Esophagus squamous epithelium (tissue), 5 donors: ENCODE results near the gene KCNC3. TPM values are rescaled to one million over a fixed set of nuclear protein-coding genes. Genes with fewer than 3 reads are reported as not detected.
"Not testable (repeated sequence)": the region's sequence is repeated elsewhere in the genome, so short reads cannot be mapped to it uniquely, and the experiment has no call there.

ENCODE experiments used
- DNase-seq: peaks from one replicate; lab custom pipeline; 2025; lab: John Stamatoyannopoulos, UW
- H3K27ac ChIP-seq, 4 donors: fragments of 200-600 bp; sonication (generic); one replicate each; pipeline ENCODE4 v1.5.1; 2016 to 2019; ENCODE audit warnings: mild to moderate bottlenecking in 1 of 4
- H3K27me3 ChIP-seq, 4 donors: fragments of 200-600 bp; sonication (generic); 1 replicate in 3 of 4; 2 replicates in 1 of 4; pipeline versions ENCODE4 v1.5.1 to v1.6.0; 2017 to 2021; ENCODE audit warnings: antibody characterized with exemption in 1 of 4
- H3K36me3 ChIP-seq, 3 donors: fragments of 200-600 bp; sonication (generic); one replicate each; pipeline ENCODE4 v1.5.1; 2016 to 2019
- H3K4me1 ChIP-seq, 3 donors: fragments of 200-600 bp; sonication (generic); one replicate each; pipeline ENCODE4 v1.5.1; 2017 to 2019
- H3K4me3 ChIP-seq, 4 donors: fragments of 200-600 bp; sonication (generic); 1 replicate in 3 of 4; 2 replicates in 1 of 4; pipeline ENCODE4 v1.5.1; 2016 to 2019; ENCODE audit warnings: mild to moderate bottlenecking in 2 of 4, moderate library complexity in 1 of 4
- H3K9me3 ChIP-seq, 3 donors: fragments of 200-600 bp; sonication (generic); one replicate each; pipeline ENCODE4 v1.5.1; 2016 to 2019
- POLR2A ChIP-seq, 4 donors: fragments of 450-650 bp; IDR thresholded peaks; one replicate each; pipeline ENCODE4 v1.6.1; 2017; ENCODE audit warnings: antibody characterized with exemption in 4 of 4, mild to moderate bottlenecking in 4 of 4, moderate library complexity in 3 of 4
- WGBS, 2 donors: methylation state at CpG; one replicate each; pipeline ENCODE4 v1.1.5; 2018; 5-methylcytosine and 5-hydroxymethylcytosine counted together
- intact Hi-C: fragments of 100-400 bp; cut with DNase I; formaldehyde crosslinking; loops from one replicate; pipeline ENCODE4 v1.15.0; 2022
- total RNA-seq, 4 donors: library from RNA; depleted of rRNA; stranded (reverse); fragments of >200 nt; gene quantifications; one replicate each; pipeline ENCODE4 v1.1.0, GENCODE V29; 2016
- TF ChIP-seq, protein P1 (sequence below), 6 experiments: fragments of 450-650 bp in 4 of 6; fragments of 200-600 bp in 2 of 6; sonication (generic) in 2 of 6; IDR thresholded peaks; one replicate each; pipeline ENCODE4 v1.5.1; 2016 to 2019; ENCODE audit warnings: antibody characterized with exemption in 6 of 6, mild to moderate bottlenecking in 4 of 6, moderate library complexity in 4 of 6
- donor health status: DM: yes; HTN: yes; CAD: no.

Gene KCNC3
- total RNA-seq, 4 donors from 2014 or later: 0.48 to 0.87 (median 0.57) TPM; not detected in 1

GRCh38 chr19:50349277-50350057, 20.3 kb upstream of the KCNC3 start:
- H3K4me3 ChIP-seq: no peak overlapping the region

DNA sequence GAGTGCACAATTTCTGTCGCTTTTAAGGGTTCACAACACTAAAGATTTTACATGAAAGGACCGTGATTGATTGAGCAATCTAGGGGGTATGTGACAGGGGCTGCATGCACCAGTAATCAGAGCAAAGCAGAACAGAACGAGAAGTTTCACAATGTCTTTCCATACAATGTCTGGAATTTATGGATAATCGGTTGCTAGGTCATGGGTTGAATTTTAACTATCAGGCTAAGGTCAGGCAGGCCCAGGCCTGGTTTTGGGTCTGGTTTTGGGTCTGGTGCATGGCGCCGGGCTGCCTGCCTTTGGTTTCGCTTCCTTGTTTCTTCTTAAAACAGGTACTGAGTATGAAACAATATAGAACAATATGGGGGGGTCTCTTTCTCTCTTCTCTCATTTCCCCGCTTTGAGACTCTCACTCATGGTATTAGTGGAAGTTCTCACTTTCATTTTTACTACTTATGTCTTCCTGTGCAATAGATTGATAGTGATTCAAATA, 18.0 kb upstream of the KCNC3 start:
- WGBS, 2 donors: 70 to 74% methylated on average over 8 of the region's 8 CpGs
- intact Hi-C loops, H3K4me3 ChIP-seq, H3K27ac ChIP-seq, DNase-seq, H3K27me3 ChIP-seq, H3K36me3 ChIP-seq: not testable (repeated sequence)
- Histone ChIP-seq H3K9me3 (peaks cover 0 to 16% (median 14%) of the 10 kb centered on the region in 3 donors), H3K4me1 (peaks cover 0 to 25% (median 2%) of the 10 kb centered on the region in 3 donors)

More at GRCh38 chr19:50349277-50350057, 20.3 kb upstream of the KCNC3 start:
- TF ChIP-seq, protein P1, sequence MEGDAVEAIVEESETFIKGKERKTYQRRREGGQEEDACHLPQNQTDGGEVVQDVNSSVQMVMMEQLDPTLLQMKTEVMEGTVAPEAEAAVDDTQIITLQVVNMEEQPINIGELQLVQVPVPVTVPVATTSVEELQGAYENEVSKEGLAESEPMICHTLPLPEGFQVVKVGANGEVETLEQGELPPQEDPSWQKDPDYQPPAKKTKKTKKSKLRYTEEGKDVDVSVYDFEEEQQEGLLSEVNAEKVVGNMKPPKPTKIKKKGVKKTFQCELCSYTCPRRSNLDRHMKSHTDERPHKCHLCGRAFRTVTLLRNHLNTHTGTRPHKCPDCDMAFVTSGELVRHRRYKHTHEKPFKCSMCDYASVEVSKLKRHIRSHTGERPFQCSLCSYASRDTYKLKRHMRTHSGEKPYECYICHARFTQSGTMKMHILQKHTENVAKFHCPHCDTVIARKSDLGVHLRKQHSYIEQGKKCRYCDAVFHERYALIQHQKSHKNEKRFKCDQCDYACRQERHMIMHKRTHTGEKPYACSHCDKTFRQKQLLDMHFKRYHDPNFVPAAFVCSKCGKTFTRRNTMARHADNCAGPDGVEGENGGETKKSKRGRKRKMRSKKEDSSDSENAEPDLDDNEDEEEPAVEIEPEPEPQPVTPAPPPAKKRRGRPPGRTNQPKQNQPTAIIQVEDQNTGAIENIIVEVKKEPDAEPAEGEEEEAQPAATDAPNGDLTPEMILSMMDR (IDR thresholded peaks at IDR 0.05): peak in 1 of 6 experiments; percentile 15
- TF ChIP-seq POLR2A (IDR thresholded peaks at IDR 0.05): no peak
- intact Hi-C loops: no loop called here
- Histone ChIP-seq H3K4me1 (peaks cover 0 to 25% (median 2%) of the 10 kb centered on the region in 3 donors), H3K36me3 (no peaks in the 10 kb centered on the region), H3K27me3 (no peaks in the 10 kb centered on the region), H3K27ac (peak overlapping the region in 2 of 4 donors; percentile 42 to 60), H3K9me3 (peaks cover 0 to 10% (median 7%) of the 10 kb centered on the region in 3 donors)
- no peak for DNase-seq
- WGBS, 2 donors: 57 to 70% methylated on average over 13 to 17 of the region's 22 CpGs

GRCh38 chr19:50344661-50345318, 15.6 kb upstream of the KCNC3 start:
- WGBS, 2 donors: 57 to 62% methylated on average over 7 to 8 of the region's 8 CpGs
- Histone ChIP-seq H3K36me3 (no peaks in the 10 kb centered on the region), H3K4me1 (peaks cover 0 to 9% (median 2%) of the 10 kb centered on the region in 3 donors), H3K4me3 (no peak overlapping the region), H3K27ac (no peak overlapping the region), H3K27me3 (no peaks in the 10 kb centered on the region), H3K9me3 (peaks cover 0 to 16% (median 14%) of the 10 kb centered on the region in 3 donors)
- TF ChIP-seq, protein P1 (IDR thresholded peaks at IDR 0.05): no peak
- peak in 1 of 4 donors; percentile 16 for TF ChIP-seq POLR2A (IDR thresholded peaks at IDR 0.05)
- intact Hi-C loops: no loop called here
- DNase-seq: no peak

- H3K4me3 ChIP-seq: no peak overlapping the region
- 68 to 80% methylated on average over 3 of the region's 3 CpGs for WGBS, 2 donors
- H3K27ac ChIP-seq: no peak overlapping the region
- intact Hi-C loops: no loop called here
- TF ChIP-seq, protein P1 (IDR thresholded peaks at IDR 0.05): no peak
- no peak for TF ChIP-seq POLR2A (IDR thresholded peaks at IDR 0.05)
- no peaks in the 10 kb centered on the region for H3K4me1 ChIP-seq
- H3K9me3 ChIP-seq: peaks cover 0 to 16% (median 14%) of the 10 kb centered on the region in 3 donors
- H3K27me3 ChIP-seq: no peaks in the 10 kb centered on the region
- DNase-seq: no peak
- H3K36me3 ChIP-seq: no peaks in the 10 kb centered on the region
These were observed 12.0 kb upstream of the KCNC3 start for GRCh38 chr19:50341091-50341564.

GRCh38 chr19:50340331-50340730, 11.2 kb upstream of the KCNC3 start:
- no peak for DNase-seq
- Histone ChIP-seq H3K27me3 (peaks cover 0 to 4% (median 0%) of the 10 kb centered on the region in 4 donors), H3K4me1 (no peaks in the 10 kb centered on the region), H3K9me3 (peaks cover 0 to 15% (median 14%) of the 10 kb centered on the region in 3 donors), H3K36me3 (no peaks in the 10 kb centered on the region), H3K27ac (no peak overlapping the region), H3K4me3 (no peak overlapping the region)
- TF ChIP-seq, protein P1 (IDR thresholded peaks at IDR 0.05): no peak
- TF ChIP-seq POLR2A (IDR thresholded peaks at IDR 0.05): no peak
- intact Hi-C loops: no loop called here

DNA sequence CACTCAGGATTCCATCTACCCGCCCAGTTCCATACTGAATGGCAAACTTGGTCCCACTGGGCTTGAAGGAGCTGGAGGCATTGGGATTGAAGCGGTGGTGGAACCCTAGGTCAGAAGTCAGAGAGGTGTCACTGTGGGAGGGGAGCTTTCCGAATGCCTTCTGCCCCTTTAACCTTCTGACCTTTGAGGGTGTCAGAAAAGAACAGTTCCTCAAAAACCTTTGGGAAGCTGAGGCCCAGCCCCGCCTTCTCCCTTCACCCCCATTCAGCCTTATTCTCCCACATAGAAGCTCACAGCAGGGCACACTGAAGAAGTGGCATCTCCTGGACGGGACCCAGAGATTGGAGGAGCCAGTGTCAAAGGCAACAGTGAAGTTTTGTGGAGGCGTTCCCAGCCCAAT, 7.9 kb upstream of the KCNC3 start:
- H3K4me3 ChIP-seq, H3K27ac ChIP-seq, H3K36me3 ChIP-seq, intact Hi-C loops, DNase-seq, H3K9me3 ChIP-seq: not testable (repeated sequence)
- peaks cover 0 to 37% (median 5%) of the 10 kb centered on the region in 4 donors for H3K27me3 ChIP-seq
- 79 to 90% methylated on average over 3 to 4 of the region's 6 CpGs for WGBS, 2 donors
- H3K4me1 ChIP-seq: peaks cover 5 to 24% (median 7%) of the 10 kb centered on the region in 3 donors
